ENCODE results near the gene FAF2.

Gene FAF2

GRCh38 chr5:176529116-176529740 lies 81.0 kb downstream of the FAF2 start:
- no peak overlapping the region for H3K4me3 ChIP-seq (replicated peaks; ENCODE audit: low read depth, low read length)
- no peak for TF ChIP-seq CTCF (IDR thresholded peaks at IDR 0.05; ENCODE audit: low read length, missing control alignments)

GRCh38 chr5:176529741-176530141 lies 81.6 kb downstream of the FAF2 start:
- DNase-seq (ENCODE audit: low read depth) = no peak
- H3K4me3 ChIP-seq (replicated peaks; ENCODE audit: low read depth, low read length) = no peak overlapping the region

More at GRCh38 chr5:176529116-176529740, 81.0 kb downstream of the FAF2 start:
- no peak for DNase-seq (ENCODE audit: low read depth)

GRCh38 chr5:176530393-176530982 lies 82.3 kb downstream of the FAF2 start:
- no peak for TF ChIP-seq CTCF (IDR thresholded peaks at IDR 0.05; ENCODE audit: low read length, missing control alignments)

More at GRCh38 chr5:176529741-176530141, 81.6 kb downstream of the FAF2 start:
- TF ChIP-seq CTCF (IDR thresholded peaks at IDR 0.05; ENCODE audit: low read length, missing control alignments) = no peak

GRCh38 chr5:176530983-176531901 lies 83.1 kb downstream of the FAF2 start:
- no peak for TF ChIP-seq CTCF (IDR thresholded peaks at IDR 0.05; ENCODE audit: low read length, missing control alignments)
- DNase-seq (ENCODE audit: low read depth) = no peak
- H3K4me3 ChIP-seq (replicated peaks; ENCODE audit: low read depth, low read length) = no peak overlapping the region

More at GRCh38 chr5:176530393-176530982, 82.3 kb downstream of the FAF2 start:
- DNase-seq (ENCODE audit: low read depth) = no peak
- H3K4me3 ChIP-seq (replicated peaks; ENCODE audit: low read depth, low read length) = no peak overlapping the region

- no peak for TF ChIP-seq CTCF (IDR thresholded peaks at IDR 0.05; ENCODE audit: low read length, missing control alignments)
- no peak overlapping the region for H3K4me3 ChIP-seq (replicated peaks; ENCODE audit: low read depth, low read length)
- no peak for DNase-seq (ENCODE audit: low read depth)
Measured at GRCh38 chr5:176531902-176532493, 83.8 kb downstream of the FAF2 start.

GRCh38 chr5:176532795-176533194 lies 84.6 kb downstream of the FAF2 start:
- TF ChIP-seq CTCF (IDR thresholded peaks at IDR 0.05; ENCODE audit: low read length, missing control alignments) = no peak
- no peak for DNase-seq (ENCODE audit: low read depth)
- no peak overlapping the region for H3K4me3 ChIP-seq (replicated peaks; ENCODE audit: low read depth, low read length)

All from fibroblast of pulmonary artery (primary cell).